ENCODE measurements around the gene IKZF3. TPM values are rescaled to one million over a fixed set of nuclear protein-coding genes. Genes with fewer than 3 reads are reported as not detected.
"Not testable (repeated sequence)": the region's sequence is repeated elsewhere in the genome, so short reads cannot be mapped to it uniquely, and the experiment has no call there.

IKZF3 gene
- total RNA-seq, 1 donor from 2014 or later, result not detected

DNA sequence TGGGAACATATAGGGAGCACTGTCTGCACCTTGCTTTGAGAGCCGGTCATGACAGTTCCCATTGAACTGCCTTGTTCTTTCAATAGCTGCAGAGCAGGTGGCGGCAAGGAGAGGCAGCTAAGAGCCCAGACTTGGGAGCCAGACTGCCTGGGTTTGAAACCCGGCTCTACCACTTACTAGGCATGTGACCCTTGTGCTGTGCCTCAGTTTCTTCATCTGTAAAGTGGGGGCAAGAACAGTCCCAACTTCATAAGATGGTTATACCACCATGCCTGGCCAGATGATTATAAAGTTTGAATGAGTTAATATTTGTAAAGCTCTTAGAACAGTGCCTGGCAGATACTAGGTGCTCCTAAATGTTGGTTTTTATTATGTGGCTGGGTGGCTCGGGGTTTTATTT, 149.9 kb downstream of the IKZF3 start:
- Mint-ChIP-seq H3K27me3 (ENCODE audit: unreplicated experiment) (peaks cover 5% of the 10 kb centered on the region), H3K9me3 (ENCODE audit: unreplicated experiment) (no peaks in the 10 kb centered on the region), H3K27ac (ENCODE audit: unreplicated experiment) (no peak overlapping the region), H3K4me1 (ENCODE audit: unreplicated experiment) (no peaks in the 10 kb centered on the region), H3K4me3 (ENCODE audit: unreplicated experiment) (no peak overlapping the region), H3K36me3 (ENCODE audit: low read depth, unreplicated experiment) (peaks cover 18% of the 10 kb centered on the region)
- TF ChIP-seq, protein P1, sequence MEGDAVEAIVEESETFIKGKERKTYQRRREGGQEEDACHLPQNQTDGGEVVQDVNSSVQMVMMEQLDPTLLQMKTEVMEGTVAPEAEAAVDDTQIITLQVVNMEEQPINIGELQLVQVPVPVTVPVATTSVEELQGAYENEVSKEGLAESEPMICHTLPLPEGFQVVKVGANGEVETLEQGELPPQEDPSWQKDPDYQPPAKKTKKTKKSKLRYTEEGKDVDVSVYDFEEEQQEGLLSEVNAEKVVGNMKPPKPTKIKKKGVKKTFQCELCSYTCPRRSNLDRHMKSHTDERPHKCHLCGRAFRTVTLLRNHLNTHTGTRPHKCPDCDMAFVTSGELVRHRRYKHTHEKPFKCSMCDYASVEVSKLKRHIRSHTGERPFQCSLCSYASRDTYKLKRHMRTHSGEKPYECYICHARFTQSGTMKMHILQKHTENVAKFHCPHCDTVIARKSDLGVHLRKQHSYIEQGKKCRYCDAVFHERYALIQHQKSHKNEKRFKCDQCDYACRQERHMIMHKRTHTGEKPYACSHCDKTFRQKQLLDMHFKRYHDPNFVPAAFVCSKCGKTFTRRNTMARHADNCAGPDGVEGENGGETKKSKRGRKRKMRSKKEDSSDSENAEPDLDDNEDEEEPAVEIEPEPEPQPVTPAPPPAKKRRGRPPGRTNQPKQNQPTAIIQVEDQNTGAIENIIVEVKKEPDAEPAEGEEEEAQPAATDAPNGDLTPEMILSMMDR (IDR thresholded peaks at IDR 0.05; ENCODE audit: unreplicated experiment), result no peak
- no peak for DNase-seq (ENCODE audit: low spot score)

DNA sequence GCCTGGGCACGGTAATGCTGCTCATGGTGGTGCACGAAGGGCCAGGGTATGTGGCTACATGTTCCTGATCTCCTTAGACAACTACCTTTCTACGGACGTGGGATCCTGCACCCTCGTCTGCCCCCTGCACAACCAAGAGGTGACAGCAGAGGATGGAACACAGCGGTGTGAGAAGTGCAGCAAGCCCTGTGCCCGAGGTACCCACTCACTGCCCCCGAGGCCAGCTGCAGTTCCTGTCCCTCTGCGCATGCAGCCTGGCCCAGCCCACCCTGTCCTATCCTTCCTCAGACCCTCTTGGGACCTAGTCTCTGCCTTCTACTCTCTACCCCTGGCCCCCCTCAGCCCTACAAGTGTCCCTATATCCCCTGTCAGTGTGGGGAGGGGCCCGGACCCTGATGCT, 152.3 kb downstream of the IKZF3 start:
- DNase-seq (ENCODE audit: low spot score), result no peak
- Mint-ChIP-seq H3K9me3 (ENCODE audit: unreplicated experiment) (no peaks in the 10 kb centered on the region), H3K36me3 (ENCODE audit: low read depth, unreplicated experiment) (peaks cover 18% of the 10 kb centered on the region), H3K27me3 (ENCODE audit: unreplicated experiment) (peaks cover 6% of the 10 kb centered on the region), H3K4me3 (ENCODE audit: unreplicated experiment) (no peak overlapping the region), H3K4me1 (ENCODE audit: unreplicated experiment) (no peaks in the 10 kb centered on the region), H3K27ac (ENCODE audit: unreplicated experiment) (no peak overlapping the region)
- TF ChIP-seq, protein P1 (IDR thresholded peaks at IDR 0.05; ENCODE audit: unreplicated experiment), result no peak

DNA sequence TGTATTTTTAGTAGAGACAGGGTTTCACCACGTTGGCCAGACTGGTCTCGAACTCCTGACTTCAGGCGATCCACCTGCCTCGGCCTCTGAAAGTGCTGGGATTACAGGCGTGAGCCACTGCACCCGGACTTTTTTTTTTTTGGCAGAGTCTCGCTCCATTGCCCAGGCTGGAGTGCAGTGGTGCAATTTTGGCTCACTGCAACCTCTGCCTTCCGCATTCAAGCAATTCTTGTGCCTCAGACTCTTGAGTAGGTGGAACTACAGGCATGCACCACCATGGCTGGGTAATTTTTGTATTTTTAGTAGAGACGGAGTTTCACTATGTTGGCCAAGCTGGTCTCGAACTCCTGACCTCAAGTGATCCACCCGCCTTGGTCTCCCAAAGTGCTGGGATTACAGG, 153.0 kb downstream of the IKZF3 start:
- not testable (repeated sequence) for H3K4me3 Mint-ChIP-seq (ENCODE audit: unreplicated experiment); H3K27me3 Mint-ChIP-seq (ENCODE audit: unreplicated experiment); DNase-seq (ENCODE audit: low spot score); H3K9me3 Mint-ChIP-seq (ENCODE audit: unreplicated experiment); H3K4me1 Mint-ChIP-seq (ENCODE audit: unreplicated experiment); H3K27ac Mint-ChIP-seq (ENCODE audit: unreplicated experiment)
- H3K36me3 Mint-ChIP-seq (ENCODE audit: low read depth, unreplicated experiment), result peaks cover 18% of the 10 kb centered on the region

DNA sequence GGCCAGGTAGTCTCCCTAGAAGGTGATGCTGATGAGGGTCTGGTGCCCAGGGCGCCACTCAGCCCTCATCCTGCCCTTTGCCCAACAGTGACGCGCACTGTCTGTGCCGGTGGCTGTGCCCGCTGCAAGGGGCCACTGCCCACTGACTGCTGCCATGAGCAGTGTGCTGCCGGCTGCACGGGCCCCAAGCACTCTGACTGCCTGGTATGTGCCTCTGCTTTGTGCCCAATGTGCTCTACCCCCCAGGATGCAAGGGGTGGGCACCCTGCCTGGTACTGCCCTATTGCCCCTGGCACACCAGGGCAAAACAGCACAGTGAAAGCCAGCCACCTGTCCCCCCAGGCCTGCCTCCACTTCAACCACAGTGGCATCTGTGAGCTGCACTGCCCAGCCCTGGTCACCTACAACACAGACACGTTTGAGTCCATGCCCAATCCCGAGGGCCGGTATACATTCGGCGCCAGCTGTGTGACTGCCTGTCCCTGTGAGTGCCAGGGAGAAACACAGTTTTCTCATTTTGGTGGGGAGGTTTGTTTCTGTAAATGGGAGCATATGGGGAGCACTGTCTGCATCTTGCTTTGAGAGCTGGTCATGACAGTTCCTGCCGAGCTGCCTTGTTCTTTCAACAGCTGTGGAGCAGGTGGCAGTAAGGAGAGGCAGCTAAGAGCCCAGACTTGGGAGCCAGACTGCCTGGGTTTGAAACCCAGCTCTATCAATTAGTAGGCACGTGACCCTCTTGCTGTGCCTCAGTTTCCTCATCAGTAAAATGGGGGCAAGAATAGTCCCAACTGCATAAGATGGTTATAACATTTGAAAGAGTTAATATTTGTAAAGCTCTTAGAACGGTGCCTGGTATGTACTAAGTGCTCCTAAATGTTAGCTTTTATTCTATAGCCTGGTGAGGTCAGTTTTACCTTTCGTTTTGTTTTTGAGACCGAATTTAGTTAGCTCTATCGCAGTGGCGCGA, 153.8 kb downstream of the IKZF3 start:
- H3K4me3 Mint-ChIP-seq (ENCODE audit: unreplicated experiment), result no peak overlapping the region
- H3K27me3 Mint-ChIP-seq (ENCODE audit: unreplicated experiment), result peaks cover 6% of the 10 kb centered on the region
- no peak for DNase-seq (ENCODE audit: low spot score)
- H3K36me3 Mint-ChIP-seq (ENCODE audit: low read depth, unreplicated experiment), result peaks cover 18% of the 10 kb centered on the region
- TF ChIP-seq, protein P1 (IDR thresholded peaks at IDR 0.05; ENCODE audit: unreplicated experiment), result no peak
- H3K9me3 Mint-ChIP-seq (ENCODE audit: unreplicated experiment), result no peaks in the 10 kb centered on the region
- no peaks in the 10 kb centered on the region for H3K4me1 Mint-ChIP-seq (ENCODE audit: unreplicated experiment)
- H3K27ac Mint-ChIP-seq (ENCODE audit: unreplicated experiment), result no peak overlapping the region

DNA sequence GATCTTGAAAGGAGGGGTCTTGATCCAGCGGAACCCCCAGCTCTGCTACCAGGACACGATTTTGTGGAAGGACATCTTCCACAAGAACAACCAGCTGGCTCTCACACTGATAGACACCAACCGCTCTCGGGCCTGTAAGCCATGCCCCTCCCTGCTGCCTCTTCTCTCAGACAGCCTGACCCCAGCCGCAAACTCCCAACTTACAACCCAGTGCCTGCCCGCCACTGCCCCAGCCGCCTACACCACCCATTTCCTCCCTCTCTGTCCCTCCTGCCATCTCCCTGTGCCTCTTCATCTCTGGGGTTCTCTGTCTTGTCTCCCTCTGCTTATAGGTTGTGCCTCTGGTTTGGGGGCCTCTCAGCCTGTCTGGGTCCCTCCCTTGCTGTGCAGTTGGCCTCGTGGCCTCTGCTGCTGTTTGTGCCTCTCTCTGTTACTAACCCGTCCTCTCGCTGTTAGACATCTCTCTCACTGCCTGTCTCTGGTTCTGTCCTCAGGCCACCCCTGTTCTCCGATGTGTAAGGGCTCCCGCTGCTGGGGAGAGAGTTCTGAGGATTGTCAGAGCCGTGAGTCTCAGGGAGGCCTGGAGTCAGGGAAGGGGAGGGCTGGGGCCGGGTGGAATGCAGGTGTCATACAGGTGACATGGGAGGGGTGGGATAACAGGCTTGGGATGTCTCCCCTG, 154.7 kb downstream of the IKZF3 start:
- Mint-ChIP-seq H3K4me3 (ENCODE audit: unreplicated experiment) (peak overlapping the region; percentile 66), H3K27ac (ENCODE audit: unreplicated experiment) (no peak overlapping the region), H3K27me3 (ENCODE audit: unreplicated experiment) (peaks cover 6% of the 10 kb centered on the region)

More for the DNA sequence above, 154.7 kb downstream of the IKZF3 start:
- TF ChIP-seq, protein P1 (IDR thresholded peaks at IDR 0.05; ENCODE audit: unreplicated experiment), result no peak
- no peaks in the 10 kb centered on the region for H3K4me1 Mint-ChIP-seq (ENCODE audit: unreplicated experiment)
- peaks cover 18% of the 10 kb centered on the region for H3K36me3 Mint-ChIP-seq (ENCODE audit: low read depth, unreplicated experiment)
- H3K9me3 Mint-ChIP-seq (ENCODE audit: unreplicated experiment), result no peaks in the 10 kb centered on the region
- DNase-seq (ENCODE audit: low spot score), result no peak

Small RNAs within 50 kb of the gene (microRNA-seq; reads per million reads assigned to microRNA genes)
- 2.6 reads per million, percentile 35 among the genes with 10 or more reads in this experiment for gene MIR4728 (ENCODE audit: unreplicated experiment)

Other genes starting within 250 kb of the IKZF3 start
- gene PPP1R1B, start 237.4 kb downstream of the IKZF3 start, total RNA-seq (ENCODE audit: unreplicated experiment), result not detected
- gene STARD3, start 227.2 kb downstream of the IKZF3 start, total RNA-seq (ENCODE audit: unreplicated experiment), result 77.7 TPM
- 1.2 TPM for gene TCAP, start 199.0 kb downstream of the IKZF3 start, total RNA-seq (ENCODE audit: unreplicated experiment)
- gene PNMT, start 195.9 kb downstream of the IKZF3 start, total RNA-seq (ENCODE audit: unreplicated experiment), result not detected
- gene PGAP3, start 176.3 kb downstream of the IKZF3 start, total RNA-seq (ENCODE audit: unreplicated experiment), result 11.2 TPM
- gene ERBB2, start 164.2 kb downstream of the IKZF3 start, total RNA-seq (ENCODE audit: unreplicated experiment), result 49.0 TPM
- 15.5 TPM for gene MIEN1, start 133.8 kb downstream of the IKZF3 start, total RNA-seq (ENCODE audit: unreplicated experiment)
- 1.3 TPM for gene GRB7, start 126.4 kb downstream of the IKZF3 start, total RNA-seq (ENCODE audit: unreplicated experiment)
- gene ZPBP2, start 3.9 kb upstream of the IKZF3 start, total RNA-seq (ENCODE audit: unreplicated experiment), result not detected
- gene GSDMB, start 54.3 kb upstream of the IKZF3 start, total RNA-seq (ENCODE audit: unreplicated experiment), result 9.0 TPM
- gene ORMDL3, start 63.3 kb upstream of the IKZF3 start, total RNA-seq (ENCODE audit: unreplicated experiment), result 49.3 TPM
- not detected for gene LRRC3C, start 63.4 kb upstream of the IKZF3 start, total RNA-seq (ENCODE audit: unreplicated experiment)
- gene GSDMA, start 98.7 kb upstream of the IKZF3 start, total RNA-seq (ENCODE audit: unreplicated experiment), result not detected
- gene PSMD3, start 116.5 kb upstream of the IKZF3 start, total RNA-seq (ENCODE audit: unreplicated experiment), result 132 TPM
- gene CSF3, start 151.1 kb upstream of the IKZF3 start, total RNA-seq (ENCODE audit: unreplicated experiment), result not detected
- gene MED24, start 190.1 kb upstream of the IKZF3 start, total RNA-seq (ENCODE audit: unreplicated experiment), result 111 TPM
- gene THRA, start 198.7 kb upstream of the IKZF3 start, total RNA-seq (ENCODE audit: unreplicated experiment), result 13.6 TPM
- gene NR1D1, start 236.3 kb upstream of the IKZF3 start, total RNA-seq (ENCODE audit: unreplicated experiment), result 2.6 TPM

Measured in endothelial cell (in vitro differentiated cells).